ENCODE data around the gene TRIOBP. TPM values are rescaled to one million over a fixed set of nuclear protein-coding genes. Genes with fewer than 3 reads are reported as not detected.
A peak's percentile ranks its signal among the peaks of the same experiment; 100 is the strongest.

TRIOBP gene
- polyA plus RNA-seq, 1 donor (not counting 4 experiments of a cell fraction or from before 2014, with no cell fraction given), result 22.2 TPM

DNA sequence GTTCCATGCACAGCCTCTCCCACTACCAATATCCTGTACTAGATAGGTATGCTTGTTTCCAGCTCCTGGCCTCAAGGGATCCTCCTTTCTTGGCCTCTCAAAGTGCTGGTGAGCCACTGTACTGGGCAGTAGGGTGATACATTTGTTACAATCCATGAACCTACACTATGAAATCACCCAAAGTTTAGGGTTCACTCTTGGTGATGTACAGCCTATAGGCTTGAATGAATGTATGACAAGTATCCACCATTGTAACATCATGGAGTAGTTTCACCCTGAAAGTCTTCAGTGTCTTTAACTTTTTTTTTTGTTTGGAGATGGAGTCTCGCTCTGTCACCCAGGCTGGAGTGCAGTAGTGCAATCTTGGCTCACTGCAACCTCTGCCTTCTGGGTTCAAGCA, 31.8 kb downstream of the TRIOBP start:
- Histone ChIP-seq H3K79me2 (ENCODE audit: control insufficient read depth, insufficient read depth, low read length) (no peaks in the 10 kb centered on the region), H3K9me1 (ENCODE audit: control insufficient read depth, extremely low read depth, insufficient read depth, low read length) (no peaks in the 10 kb centered on the region), H3K36me3 (ENCODE audit: control insufficient read depth in 2 of 2, extremely low read depth in 1 of 2, insufficient read depth in 2 of 2, low read length in 2 of 2) (no peaks in the 10 kb centered on the region), H3K4me1 (ENCODE audit: control insufficient read depth, extremely low read depth, insufficient read depth, low read length) (peaks cover 6% of the 10 kb centered on the region), H3K9me3 (ENCODE audit: control insufficient read depth, low read depth, low read length) (no peaks in the 10 kb centered on the region), H3K9ac (ENCODE audit: control insufficient read depth, extremely low read depth, insufficient read depth, low read length) (no peak overlapping the region), H3K4me2 (ENCODE audit: control insufficient read depth, extremely low read depth, insufficient read depth, low read depth, low read length) (peak overlapping the region; percentile 20), H3K4me3 (ENCODE audit: control insufficient read depth in 2 of 3, extremely low read depth in 1 of 3, insufficient read depth in 2 of 3, low read depth in 1 of 3, low read length in 3 of 3) (no peak overlapping the region), H3K27ac (ENCODE audit: control insufficient read depth, insufficient read depth, low read length) (no peak overlapping the region), H2AFZ (ENCODE audit: control insufficient read depth, low read length) (no peak overlapping the region), H4K20me1 (ENCODE audit: control insufficient read depth, extremely low read depth, insufficient read depth, low read length) (no peaks in the 10 kb centered on the region), H3K27me3 (ENCODE audit: control insufficient read depth, extremely low read depth, insufficient read depth, low read length) (peaks cover 5% of the 10 kb centered on the region)
- dilution Hi-C loops (cut with MboI; ENCODE audit: extremely low pct_ligation_motif_present, low sequenced_read_pairs), result no loop called here
- TF ChIP-seq, protein P1, sequence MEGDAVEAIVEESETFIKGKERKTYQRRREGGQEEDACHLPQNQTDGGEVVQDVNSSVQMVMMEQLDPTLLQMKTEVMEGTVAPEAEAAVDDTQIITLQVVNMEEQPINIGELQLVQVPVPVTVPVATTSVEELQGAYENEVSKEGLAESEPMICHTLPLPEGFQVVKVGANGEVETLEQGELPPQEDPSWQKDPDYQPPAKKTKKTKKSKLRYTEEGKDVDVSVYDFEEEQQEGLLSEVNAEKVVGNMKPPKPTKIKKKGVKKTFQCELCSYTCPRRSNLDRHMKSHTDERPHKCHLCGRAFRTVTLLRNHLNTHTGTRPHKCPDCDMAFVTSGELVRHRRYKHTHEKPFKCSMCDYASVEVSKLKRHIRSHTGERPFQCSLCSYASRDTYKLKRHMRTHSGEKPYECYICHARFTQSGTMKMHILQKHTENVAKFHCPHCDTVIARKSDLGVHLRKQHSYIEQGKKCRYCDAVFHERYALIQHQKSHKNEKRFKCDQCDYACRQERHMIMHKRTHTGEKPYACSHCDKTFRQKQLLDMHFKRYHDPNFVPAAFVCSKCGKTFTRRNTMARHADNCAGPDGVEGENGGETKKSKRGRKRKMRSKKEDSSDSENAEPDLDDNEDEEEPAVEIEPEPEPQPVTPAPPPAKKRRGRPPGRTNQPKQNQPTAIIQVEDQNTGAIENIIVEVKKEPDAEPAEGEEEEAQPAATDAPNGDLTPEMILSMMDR (optimal IDR thresholded peaks at IDR 0.05 in 1 of 3, IDR thresholded peaks at IDR 0.05 in 1 of 3, conservative IDR thresholded peaks at IDR 0.05 in 1 of 3; ENCODE audit: extremely low read depth in 1 of 3, insufficient read depth in 2 of 3, low read length in 3 of 3), result no peak
- DNase-seq (ENCODE audit: low read depth, low spot score) (no peak), FAIRE-seq (no peak)

DNA sequence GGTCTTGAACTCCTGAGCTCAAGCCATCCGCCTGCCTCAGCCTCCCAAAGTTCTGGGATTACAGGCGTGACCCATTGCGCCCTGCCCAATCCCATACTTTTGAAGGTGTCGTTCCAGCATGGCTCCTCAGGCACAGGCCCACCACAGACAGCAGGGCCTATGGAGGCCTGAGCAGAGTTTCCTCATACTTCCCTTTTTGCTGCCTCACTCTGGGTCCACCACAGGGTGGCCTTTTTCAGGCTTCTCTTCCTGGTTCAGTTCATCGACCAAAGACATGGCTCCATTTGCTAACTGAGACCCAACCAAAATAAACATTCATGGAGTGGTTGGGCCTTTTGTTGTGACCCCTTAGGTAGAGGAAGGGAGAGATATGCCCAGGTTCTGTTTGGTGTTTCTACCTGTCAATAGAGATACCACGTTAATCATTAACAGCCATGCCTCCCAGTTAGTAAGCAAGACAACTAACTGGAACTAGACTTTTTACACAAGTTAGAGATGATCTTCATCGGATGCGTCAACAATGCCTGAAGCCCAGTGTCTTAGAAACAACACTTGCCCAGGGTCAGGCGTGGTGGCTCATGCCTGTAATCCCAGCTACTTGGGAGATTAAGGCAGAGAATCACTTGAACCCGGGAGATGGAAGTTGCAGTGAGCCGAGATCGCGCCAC, 35.1 kb downstream of the TRIOBP start:
- Histone ChIP-seq H3K79me2 (ENCODE audit: control insufficient read depth, insufficient read depth, low read length) (no peaks in the 10 kb centered on the region), H3K4me1 (ENCODE audit: control insufficient read depth, extremely low read depth, insufficient read depth, low read length) (peaks cover 6% of the 10 kb centered on the region), H2AFZ (ENCODE audit: control insufficient read depth, low read length) (no peak overlapping the region), H3K9ac (ENCODE audit: control insufficient read depth, extremely low read depth, insufficient read depth, low read length) (no peak overlapping the region), H3K4me3 (ENCODE audit: control insufficient read depth in 2 of 3, extremely low read depth in 1 of 3, insufficient read depth in 2 of 3, low read depth in 1 of 3, low read length in 3 of 3) (no peak overlapping the region), H3K4me2 (ENCODE audit: control insufficient read depth, extremely low read depth, insufficient read depth, low read depth, low read length) (no peak overlapping the region), H4K20me1 (ENCODE audit: control insufficient read depth, extremely low read depth, insufficient read depth, low read length) (no peaks in the 10 kb centered on the region), H3K9me3 (ENCODE audit: control insufficient read depth, low read depth, low read length) (no peaks in the 10 kb centered on the region), H3K36me3 (ENCODE audit: control insufficient read depth in 2 of 2, extremely low read depth in 1 of 2, insufficient read depth in 2 of 2, low read length in 2 of 2) (no peaks in the 10 kb centered on the region), H3K27ac (ENCODE audit: control insufficient read depth, insufficient read depth, low read length) (no peak overlapping the region), H3K27me3 (ENCODE audit: control insufficient read depth, extremely low read depth, insufficient read depth, low read length) (no peaks in the 10 kb centered on the region), H3K9me1 (ENCODE audit: control insufficient read depth, extremely low read depth, insufficient read depth, low read length) (no peaks in the 10 kb centered on the region)
- dilution Hi-C loops (cut with MboI; ENCODE audit: extremely low pct_ligation_motif_present, low sequenced_read_pairs), result no loop called here
- TF ChIP-seq, protein P1 (optimal IDR thresholded peaks at IDR 0.05 in 1 of 3, IDR thresholded peaks at IDR 0.05 in 1 of 3, conservative IDR thresholded peaks at IDR 0.05 in 1 of 3; ENCODE audit: extremely low read depth in 1 of 3, insufficient read depth in 2 of 3, low read length in 3 of 3), result no peak
- no peak for TF ChIP-seq EZH2 (IDR thresholded peaks at IDR 0.05; ENCODE audit: low read length)
- no peak for DNase-seq (ENCODE audit: low read depth, low spot score)
- no peak for FAIRE-seq
